T1000 (cell line): ENCODE measurements around the gene FOSL1.

Experiments
- DNase-seq: peaks from one replicate; lab custom pipeline; 2025; ENCODE audit warnings: mixed read lengths; lab: John Stamatoyannopoulos, UW

The FOSL1 gene

DNA sequence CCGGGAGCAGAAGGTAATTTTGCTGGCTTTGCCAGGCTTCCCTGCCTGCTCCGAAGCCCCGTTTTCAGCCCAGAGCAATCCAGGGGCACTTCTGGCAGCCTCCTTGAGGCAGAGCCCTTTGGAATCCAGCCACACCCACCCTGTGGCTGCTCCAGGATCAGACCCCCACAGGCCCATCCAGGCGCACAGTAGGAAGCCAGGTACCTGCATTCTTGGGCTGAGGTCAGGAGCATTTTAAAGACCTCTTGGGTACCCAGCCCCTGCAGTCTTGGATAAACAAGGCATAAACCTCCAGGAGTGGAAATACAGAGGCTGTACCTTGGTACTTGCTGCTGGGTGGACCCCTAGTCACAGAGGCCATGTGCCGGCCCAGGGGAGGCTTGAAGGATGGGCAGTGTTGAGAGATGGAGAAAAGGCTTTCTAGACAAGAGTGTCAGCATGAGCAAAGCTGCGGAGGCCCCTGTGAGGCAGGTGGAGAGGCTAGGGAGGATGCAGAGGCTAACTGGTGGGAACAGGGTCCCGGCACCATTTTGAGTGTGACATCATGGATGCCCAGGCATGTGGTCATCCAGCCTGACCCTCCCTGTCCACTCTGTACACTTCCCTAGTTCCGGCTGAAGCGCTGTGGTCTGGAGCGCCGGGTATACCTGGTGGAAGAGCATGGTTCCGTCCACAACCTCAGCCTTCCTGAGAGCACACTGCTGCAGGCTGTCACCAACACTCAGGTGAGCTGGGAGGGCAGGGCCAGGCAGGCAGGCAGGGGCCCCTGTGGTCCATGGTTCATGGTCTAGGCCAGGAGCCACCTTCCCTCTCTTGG, 36.1 kb downstream of the FOSL1 start:
- no peak for DNase-seq

DNA sequence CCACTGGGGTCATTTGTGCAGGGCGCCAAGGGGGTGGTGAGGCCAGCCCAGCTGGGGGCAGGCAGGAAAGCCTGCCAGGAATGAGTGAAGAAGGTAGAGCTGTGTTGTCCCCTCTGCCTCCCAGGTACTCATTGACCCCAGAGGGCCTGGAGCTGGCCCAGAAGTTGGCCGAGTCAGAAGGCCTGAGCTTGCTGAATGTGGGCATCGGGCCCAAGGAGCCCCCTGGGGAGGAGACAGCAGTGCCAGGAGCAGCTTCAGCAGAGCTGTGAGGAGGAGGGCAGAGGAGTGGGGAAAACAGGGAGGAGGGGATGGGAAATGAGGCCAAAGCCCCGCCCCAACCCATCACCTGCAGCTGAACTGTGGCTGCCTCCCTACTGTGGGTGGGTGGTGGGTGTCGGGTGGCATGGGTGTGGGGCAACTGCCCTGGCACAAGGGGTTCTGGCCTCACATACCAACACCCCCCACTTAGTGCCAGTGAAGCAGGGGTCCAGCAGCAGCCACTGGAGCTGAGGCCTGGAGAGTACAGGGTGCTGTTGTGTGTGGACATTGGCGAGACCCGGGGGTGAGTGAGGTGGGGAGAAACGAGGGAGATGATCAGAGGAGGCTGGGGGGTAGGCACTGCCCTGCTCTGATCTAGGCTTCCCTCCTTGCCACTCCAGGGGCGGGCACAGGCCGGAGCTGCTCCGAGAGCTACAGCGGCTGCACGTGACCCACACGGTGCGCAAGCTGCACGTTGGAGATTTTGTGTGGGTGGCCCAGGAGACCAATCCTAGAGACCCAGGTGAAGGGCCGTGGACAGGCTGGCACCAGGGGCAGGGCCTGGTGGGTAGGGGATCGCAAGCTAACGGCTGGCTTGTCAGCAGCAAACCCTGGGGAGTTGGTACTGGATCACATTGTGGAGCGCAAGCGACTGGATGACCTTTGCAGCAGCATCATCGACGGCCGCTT, 37.0 kb downstream of the FOSL1 start:
- no peak for DNase-seq

DNA sequence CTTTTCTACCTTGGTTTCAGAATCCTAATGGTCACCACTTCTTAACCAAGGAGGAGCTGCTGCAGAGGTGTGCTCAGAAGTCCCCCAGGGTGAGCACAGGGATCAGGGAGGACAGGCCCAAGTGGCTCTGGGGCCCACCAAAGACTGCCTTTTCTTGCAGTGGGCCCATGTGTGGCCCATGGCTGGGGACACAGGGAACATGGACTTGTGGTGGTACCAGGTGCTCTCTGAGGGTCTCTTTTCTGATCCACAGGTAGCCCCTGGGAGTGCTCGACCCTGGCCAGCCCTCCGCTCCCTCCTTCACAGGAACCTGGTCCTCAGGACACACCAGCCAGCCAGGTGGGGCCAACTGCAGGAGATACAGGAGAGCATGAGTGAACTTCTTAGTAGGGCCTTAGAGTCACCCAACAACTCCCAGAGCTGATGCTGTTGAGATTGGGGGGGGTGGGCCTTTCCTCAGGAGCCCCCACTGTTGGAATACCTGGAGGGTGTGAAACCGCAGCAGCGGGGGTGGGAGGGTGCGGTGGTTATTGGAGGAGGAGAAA, 37.9 kb downstream of the FOSL1 start:
- no peak for DNase-seq

DNA sequence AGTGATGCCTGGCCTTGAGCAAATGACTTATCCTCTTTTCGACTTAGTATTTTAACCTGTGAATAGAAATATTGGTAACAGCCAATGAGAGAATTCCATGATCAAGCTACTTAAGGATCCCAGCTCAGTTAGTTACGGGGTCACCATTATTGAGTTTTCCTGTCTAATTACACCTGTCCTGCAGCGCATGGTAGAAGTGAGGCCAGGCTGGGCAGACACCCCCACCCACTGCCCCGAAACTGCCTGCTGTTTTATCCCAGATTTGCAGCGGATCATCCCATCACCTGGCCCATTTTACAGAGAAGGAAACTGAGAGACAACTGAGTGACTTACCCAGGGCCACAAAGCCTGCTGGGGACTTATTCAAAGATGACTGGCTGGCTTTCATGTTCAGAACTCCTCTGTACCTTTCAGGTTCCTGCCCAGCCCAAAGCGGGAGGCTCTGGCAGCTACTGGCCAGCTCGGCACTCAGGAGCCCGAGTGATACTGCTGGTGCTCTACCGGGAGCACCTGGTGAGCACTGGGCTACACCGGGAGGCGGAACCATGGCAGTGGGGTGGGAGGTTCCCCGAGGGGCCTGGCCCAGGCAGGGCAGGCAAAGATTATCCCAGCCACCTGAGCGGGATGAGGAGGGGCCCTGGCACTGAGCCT, 38.5 kb downstream of the FOSL1 start:
- no peak for DNase-seq

- DNase-seq: no peak
Measured at GRCh38 chr11:65861165-65861505, 39.1 kb downstream of the FOSL1 start.

DNA sequence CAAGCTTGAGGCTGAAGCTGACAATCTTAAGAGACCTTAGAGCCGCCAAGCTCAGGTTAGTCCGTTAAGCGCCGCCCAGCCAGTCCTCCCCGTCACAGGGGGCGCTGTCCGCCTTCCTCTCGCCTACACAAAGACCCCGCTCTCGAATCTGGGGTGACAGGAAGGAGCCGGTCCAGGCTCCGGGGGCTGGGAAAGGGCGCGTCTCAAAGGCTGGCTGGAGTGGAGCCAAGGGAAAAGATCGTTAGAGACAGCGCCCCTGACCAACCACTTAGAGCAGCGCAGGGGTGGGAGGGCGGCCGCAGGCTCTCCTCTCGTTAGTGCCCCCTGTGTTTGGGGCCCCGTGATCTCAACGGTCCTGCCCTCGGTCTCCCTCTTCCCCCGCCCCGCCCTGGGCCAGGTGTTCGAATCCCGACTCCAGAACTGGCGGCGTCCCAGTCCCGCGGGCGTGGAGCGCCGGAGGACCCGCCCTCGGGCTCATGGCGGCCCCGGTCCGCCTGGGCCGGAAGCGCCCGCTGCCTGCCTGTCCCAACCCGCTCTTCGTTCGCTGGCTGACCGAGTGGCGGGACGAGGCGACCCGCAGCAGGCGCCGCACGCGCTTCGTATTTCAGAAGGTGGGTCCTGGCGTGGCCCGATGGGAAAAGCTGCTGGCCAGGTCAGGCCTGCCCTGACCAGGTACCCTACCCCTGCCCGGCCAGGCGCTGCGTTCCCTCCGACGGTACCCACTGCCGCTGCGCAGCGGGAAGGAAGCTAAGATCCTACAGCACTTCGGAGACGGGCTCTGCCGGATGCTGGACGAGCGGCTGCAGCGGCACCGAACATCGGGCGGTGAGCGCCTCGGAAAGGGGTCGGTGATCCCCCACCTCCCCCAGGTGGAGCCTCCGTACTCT, 39.7 kb downstream of the FOSL1 start, which contains the start of gene MUS81:
MUS81 (plus strand) TSS at position 156 of the 887 bp plus-strand sequence; CDS start at position 477, 321 bp downstream.
- DNase-seq: peak; percentile 88

- DNase-seq: no peak
Measured at GRCh38 chr11:65859812-65860277, 40.3 kb downstream of the FOSL1 start.

GRCh38 chr11:65859095-65859811, 40.9 kb downstream of the FOSL1 start:
- DNase-seq: peak; percentile 90

- no peak for DNase-seq
Measured at GRCh38 chr11:65858681-65859087, 41.5 kb downstream of the FOSL1 start.

GRCh38 chr11:65857853-65858680, 42.1 kb downstream of the FOSL1 start, which contains the start of gene CFL1:
CFL1 (minus strand) TSS chr11:65858180; CDS start chr11:65858099, 81 bp downstream.
- DNase-seq: peak; percentile 97

GRCh38 chr11:65857500-65857852, 42.7 kb downstream of the FOSL1 start:
- DNase-seq: no peak

DNA sequence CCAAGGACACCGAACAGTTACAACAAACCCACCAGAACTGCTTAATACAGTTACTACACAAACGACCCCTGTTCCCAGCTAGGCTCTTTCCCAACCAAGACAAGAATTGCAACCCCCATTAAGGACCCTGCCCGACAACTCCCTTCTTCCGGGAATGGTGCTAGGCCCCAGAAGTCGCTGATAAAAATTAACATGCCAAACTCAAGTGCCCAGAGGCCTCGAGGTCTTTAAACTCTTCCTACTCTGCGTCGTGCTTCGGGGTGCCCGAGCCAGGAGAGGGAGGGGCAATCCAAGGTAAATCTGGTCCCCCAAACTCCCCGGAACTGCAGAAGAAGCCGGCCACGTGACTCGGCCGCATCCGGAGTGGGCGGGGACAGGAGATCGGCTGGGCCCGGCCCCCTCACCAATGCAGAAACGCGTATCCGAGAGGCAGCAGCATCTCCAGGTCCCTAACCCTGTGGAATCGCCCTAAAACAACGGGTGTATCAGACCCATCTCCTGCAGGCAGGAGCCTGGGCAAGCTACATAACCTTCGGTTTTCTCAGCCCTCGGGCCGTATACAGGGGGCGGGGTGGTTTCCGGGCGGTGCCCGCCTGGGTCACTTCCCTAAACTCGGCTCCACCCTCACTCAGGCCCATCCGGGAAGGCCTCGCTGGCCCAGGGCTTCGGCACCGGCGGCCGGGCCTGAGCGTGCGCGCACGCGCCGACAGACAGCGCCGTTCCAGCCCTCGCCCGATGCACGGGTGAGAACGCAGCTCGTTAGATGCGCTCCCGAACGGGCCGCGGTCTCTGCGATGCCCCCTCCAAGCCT, 43.3 kb downstream of the FOSL1 start:
- peak; percentile 55 for DNase-seq

DNA sequence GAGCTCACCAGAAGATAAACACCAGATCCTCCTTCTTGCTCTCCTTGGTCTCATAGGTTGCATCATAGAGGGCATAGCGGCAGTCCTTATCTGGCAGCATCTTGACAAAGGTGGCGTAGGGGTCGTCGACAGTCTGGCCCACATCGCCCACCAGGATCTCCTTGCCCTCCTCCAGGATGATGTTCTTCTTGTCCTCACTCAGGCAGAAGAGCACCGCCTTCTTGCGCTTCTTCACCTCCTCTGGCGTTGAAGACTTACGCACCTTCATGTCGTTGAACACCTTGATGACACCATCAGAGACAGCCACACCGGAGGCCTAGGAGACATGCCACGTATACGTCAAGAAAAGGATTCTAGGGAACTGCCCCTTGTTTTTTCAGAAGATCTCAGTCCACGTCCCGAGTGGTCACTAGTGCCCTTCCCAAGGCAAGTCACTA, 44.2 kb downstream of the FOSL1 start:
- no peak for DNase-seq

DNA sequence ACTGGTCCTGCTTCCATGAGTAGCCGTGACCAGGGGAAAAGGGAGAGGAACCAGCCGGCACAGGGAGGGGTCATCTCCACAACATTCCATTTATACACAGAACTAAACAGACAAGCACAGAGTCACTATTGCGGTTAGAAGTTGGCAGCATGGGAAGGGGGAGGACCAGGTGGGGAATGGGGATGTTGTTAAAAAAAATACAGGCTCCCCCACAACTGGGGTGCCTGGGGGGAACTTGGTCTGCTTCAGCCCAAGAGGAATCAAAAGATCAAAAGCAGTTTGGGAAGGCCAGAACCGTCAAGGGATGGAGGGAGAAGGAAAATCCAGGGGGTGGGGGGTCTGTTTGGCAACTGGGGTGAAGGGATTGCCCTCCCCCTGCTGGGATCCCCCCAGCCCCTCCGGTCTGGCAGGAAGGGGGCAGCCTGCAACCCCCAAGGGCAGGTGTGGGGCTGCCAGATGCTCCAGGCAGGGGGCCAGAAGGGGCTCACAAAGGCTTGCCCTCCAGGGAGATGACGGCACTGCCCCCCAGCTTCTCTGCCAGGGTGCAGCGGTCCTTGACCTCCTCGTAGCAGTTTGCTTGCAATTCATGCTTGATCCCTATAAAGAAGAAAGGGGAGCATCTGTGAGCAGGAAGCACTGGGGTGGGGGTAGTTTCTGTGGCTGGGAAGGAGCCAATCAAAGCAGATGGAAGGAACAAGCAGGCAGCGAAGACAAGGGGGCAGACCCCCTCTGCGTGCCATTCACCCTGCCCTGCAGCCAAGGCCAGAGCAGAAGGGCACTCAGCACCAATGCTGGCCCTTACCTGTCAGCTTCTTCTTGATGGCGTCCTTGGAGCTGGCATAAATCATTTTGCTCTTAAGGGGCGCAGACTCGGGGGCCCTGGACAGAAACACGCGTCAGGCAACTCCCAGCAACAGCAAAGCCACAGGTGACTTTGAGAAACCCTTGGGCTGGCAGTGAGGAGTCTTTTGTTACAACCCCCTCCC, 45.0 kb downstream of the FOSL1 start:
- no peak for DNase-seq

DNA sequence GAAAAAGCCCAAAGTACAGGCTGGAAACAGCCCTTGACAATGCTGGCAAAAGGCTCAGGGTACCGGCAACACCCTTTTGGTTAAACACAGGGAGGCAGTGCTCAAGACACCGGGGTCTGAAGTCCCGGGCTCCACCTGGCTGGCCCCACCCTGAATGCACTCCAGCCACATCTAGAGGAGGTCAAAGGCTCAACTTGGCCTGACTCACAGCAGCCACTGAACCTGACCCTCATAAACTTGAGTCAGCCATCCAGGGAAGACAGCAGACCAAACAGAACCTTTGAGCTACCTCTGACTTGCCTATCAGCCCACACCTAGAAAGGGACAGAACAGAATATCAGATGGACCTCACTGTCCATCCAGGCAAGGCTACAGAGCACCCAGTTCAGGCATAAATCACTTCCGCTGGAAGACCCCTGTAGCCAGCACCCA, 46.0 kb downstream of the FOSL1 start:
- no peak for DNase-seq

GRCh38 chr11:65853246-65853979, 46.8 kb downstream of the FOSL1 start:
- DNase-seq: no peak
